ENCODE data around the gene CLEC2L. TPM values are rescaled to one million over a fixed set of nuclear protein-coding genes. Genes with fewer than 3 reads are reported as not detected.

CLEC2L gene
- total RNA-seq, 1 donor from 2014 or later = not detected

- Histone ChIP-seq H3K36me3 (ENCODE audit: control insufficient read depth, insufficient read depth, low read length) (peaks cover 30% of the 10 kb centered on the region), H3K27me3 (ENCODE audit: control insufficient read depth, insufficient read depth, low read length) (no peaks in the 10 kb centered on the region), H3K4me3 (ENCODE audit: low read depth, low read length) (no peak overlapping the region)
- FAIRE-seq (no peak), DNase-seq (ENCODE audit: low read depth) (no peak)
- TF ChIP-seq, protein P1, sequence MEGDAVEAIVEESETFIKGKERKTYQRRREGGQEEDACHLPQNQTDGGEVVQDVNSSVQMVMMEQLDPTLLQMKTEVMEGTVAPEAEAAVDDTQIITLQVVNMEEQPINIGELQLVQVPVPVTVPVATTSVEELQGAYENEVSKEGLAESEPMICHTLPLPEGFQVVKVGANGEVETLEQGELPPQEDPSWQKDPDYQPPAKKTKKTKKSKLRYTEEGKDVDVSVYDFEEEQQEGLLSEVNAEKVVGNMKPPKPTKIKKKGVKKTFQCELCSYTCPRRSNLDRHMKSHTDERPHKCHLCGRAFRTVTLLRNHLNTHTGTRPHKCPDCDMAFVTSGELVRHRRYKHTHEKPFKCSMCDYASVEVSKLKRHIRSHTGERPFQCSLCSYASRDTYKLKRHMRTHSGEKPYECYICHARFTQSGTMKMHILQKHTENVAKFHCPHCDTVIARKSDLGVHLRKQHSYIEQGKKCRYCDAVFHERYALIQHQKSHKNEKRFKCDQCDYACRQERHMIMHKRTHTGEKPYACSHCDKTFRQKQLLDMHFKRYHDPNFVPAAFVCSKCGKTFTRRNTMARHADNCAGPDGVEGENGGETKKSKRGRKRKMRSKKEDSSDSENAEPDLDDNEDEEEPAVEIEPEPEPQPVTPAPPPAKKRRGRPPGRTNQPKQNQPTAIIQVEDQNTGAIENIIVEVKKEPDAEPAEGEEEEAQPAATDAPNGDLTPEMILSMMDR (IDR thresholded peaks at IDR 0.05; ENCODE audit: insufficient read depth, low read length, severe bottlenecking) = no peak
Observed at GRCh38 chr7:139585042-139585441, 61.6 kb downstream of the CLEC2L start.

GRCh38 chr7:139586286-139586685 lies 62.8 kb downstream of the CLEC2L start:
- Histone ChIP-seq H3K4me3 (ENCODE audit: low read depth, low read length) (no peak overlapping the region), H3K36me3 (ENCODE audit: control insufficient read depth, insufficient read depth, low read length) (peaks cover 22% of the 10 kb centered on the region), H3K27me3 (ENCODE audit: control insufficient read depth, insufficient read depth, low read length) (no peaks in the 10 kb centered on the region)
- TF ChIP-seq, protein P1 (IDR thresholded peaks at IDR 0.05; ENCODE audit: insufficient read depth, low read length, severe bottlenecking) = no peak
- no peak for DNase-seq (ENCODE audit: low read depth)
- no peak for FAIRE-seq

- DNase-seq (ENCODE audit: low read depth) (no peak), FAIRE-seq (no peak)
- Histone ChIP-seq H3K4me3 (ENCODE audit: low read depth, low read length) (no peak overlapping the region), H3K36me3 (ENCODE audit: control insufficient read depth, insufficient read depth, low read length) (peaks cover 17% of the 10 kb centered on the region), H3K27me3 (ENCODE audit: control insufficient read depth, insufficient read depth, low read length) (no peaks in the 10 kb centered on the region)
- TF ChIP-seq, protein P1 (IDR thresholded peaks at IDR 0.05; ENCODE audit: insufficient read depth, low read length, severe bottlenecking) = no peak
Observed at GRCh38 chr7:139587535-139587934, 64.0 kb downstream of the CLEC2L start.

DNA sequence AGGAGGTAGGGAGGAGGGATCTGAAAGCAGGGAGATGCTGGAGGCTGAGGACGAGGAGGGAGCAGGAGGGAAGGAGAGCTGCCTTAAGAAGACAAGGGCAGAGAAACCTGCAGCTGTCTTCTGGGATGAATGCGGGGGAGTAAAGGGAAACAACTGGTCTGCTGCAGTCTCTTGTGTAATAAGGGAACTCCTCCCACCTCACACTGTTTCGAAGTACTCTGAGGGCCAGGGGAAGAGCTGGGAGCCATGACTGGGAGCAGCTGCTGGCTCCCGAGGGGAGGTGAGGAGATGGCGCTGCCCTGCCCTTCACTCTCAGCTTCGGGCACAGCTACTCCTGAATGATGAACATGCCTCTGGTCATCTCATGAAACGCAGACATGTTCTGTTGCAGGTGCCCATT lies 65.1 kb downstream of the CLEC2L start:
- FAIRE-seq = no peak
- TF ChIP-seq, protein P1 (IDR thresholded peaks at IDR 0.05; ENCODE audit: insufficient read depth, low read length, severe bottlenecking) = no peak
- no peaks in the 10 kb centered on the region for H3K27me3 ChIP-seq (ENCODE audit: control insufficient read depth, insufficient read depth, low read length)
- DNase-seq (ENCODE audit: low read depth) = no peak
- no peak overlapping the region for H3K4me3 ChIP-seq (ENCODE audit: low read depth, low read length)
- peaks cover 20% of the 10 kb centered on the region for H3K36me3 ChIP-seq (ENCODE audit: control insufficient read depth, insufficient read depth, low read length)

DNA sequence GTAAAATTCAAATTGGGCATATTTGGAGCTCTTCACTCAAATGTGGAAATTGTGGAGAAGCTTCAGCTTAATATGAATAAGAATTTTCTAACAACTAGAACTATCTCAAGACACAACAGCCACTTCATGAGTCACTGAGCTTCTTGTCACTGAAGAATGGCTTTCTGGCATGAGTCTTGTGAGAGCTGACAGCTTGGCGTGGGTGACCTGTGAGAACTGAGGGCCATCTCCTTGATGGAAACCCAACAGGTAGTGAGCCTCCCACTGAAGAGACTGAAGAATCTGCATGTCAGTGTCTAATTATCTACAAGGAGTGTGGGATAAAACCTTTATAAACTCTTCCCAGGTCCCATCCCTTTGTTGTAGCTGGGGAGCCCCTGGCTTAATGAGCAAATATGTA lies 66.0 kb downstream of the CLEC2L start:
- H3K4me3 ChIP-seq (ENCODE audit: low read depth, low read length) = no peak overlapping the region
- FAIRE-seq = no peak
- TF ChIP-seq, protein P1 (IDR thresholded peaks at IDR 0.05; ENCODE audit: insufficient read depth, low read length, severe bottlenecking) = no peak

GRCh38 chr7:139591550-139592195 lies 68.2 kb downstream of the CLEC2L start:
- peaks cover 24% of the 10 kb centered on the region for H3K36me3 ChIP-seq (ENCODE audit: control insufficient read depth, insufficient read depth, low read length)
- H3K4me3 ChIP-seq (ENCODE audit: low read depth, low read length) = no peak overlapping the region
- no peaks in the 10 kb centered on the region for H3K27me3 ChIP-seq (ENCODE audit: control insufficient read depth, insufficient read depth, low read length)
- FAIRE-seq (no peak), DNase-seq (ENCODE audit: low read depth) (no peak)
- TF ChIP-seq, protein P1 (IDR thresholded peaks at IDR 0.05; ENCODE audit: insufficient read depth, low read length, severe bottlenecking) = no peak

More for the DNA sequence above, 66.0 kb downstream of the CLEC2L start:
- Histone ChIP-seq H3K36me3 (ENCODE audit: control insufficient read depth, insufficient read depth, low read length) (peaks cover 19% of the 10 kb centered on the region), H3K27me3 (ENCODE audit: control insufficient read depth, insufficient read depth, low read length) (no peaks in the 10 kb centered on the region)
- no peak for DNase-seq (ENCODE audit: low read depth)

Measured in bronchial epithelial cell (primary cell).